WTC11 (cell line): ENCODE results near the gene DAZAP2. TPM values are rescaled to one million over a fixed set of nuclear protein-coding genes. Genes with fewer than 3 reads are reported as not detected.
"Not testable (repeated sequence)": the region's sequence is repeated elsewhere in the genome, so short reads cannot be mapped to it uniquely, and the experiment has no call there.

Source experiments
- ATAC-seq: fragments of 200-7000 bp; cut with Tn5 transposase; 2 replicates; pipeline ENCODE4 v1.10.0; 2021; ENCODE audit warnings: mild to moderate bottlenecking, moderate library complexity
- CTCF ChIA-PET: fragments of 300-600 bp; sonication (Branson Sonifier 250); formaldehyde crosslinking; loops from one replicate; lab custom pipeline; 2021; ENCODE audit warnings: antibody characterized with exemption; lab: Charles Lee
- POLR2A ChIA-PET: fragments of 350-600 bp; sonication (Branson Sonifier 250); formaldehyde crosslinking; loops from one replicate; lab custom pipeline; 2021; ENCODE audit warnings: antibody characterized with exemption; lab: Charles Lee
- DNase-seq: peaks from one replicate; pipeline ENCODE4 v3.0.0; 2021; ENCODE audit warnings: low spot score
- H3K27ac Mint-ChIP-seq: 2 replicates; pipeline ENCODE4 v1.8.0; 2021; ENCODE audit warnings: mixed read lengths
- H3K27me3 Mint-ChIP-seq: 2 replicates; pipeline ENCODE4 v1.8.0; 2021; ENCODE audit warnings: low read depth, mild to moderate bottlenecking, moderate library complexity, mixed read lengths
- H3K36me3 Mint-ChIP-seq: 2 replicates; pipeline ENCODE4 v1.8.0; 2021; ENCODE audit warnings: mixed read lengths
- H3K4me1 Mint-ChIP-seq: 2 replicates; pipeline ENCODE4 v1.8.0; 2022; ENCODE audit warnings: mixed read lengths
- H3K4me3 Mint-ChIP-seq: 2 replicates; pipeline ENCODE4 v1.8.0; 2021; ENCODE audit warnings: mild to moderate bottlenecking, moderate library complexity, mixed read lengths
- H3K9me3 Mint-ChIP-seq: 2 replicates; pipeline ENCODE4 v1.8.0; 2021; ENCODE audit warnings: mixed read lengths
- ATF2 ChIP-seq: sonication (generic); formaldehyde crosslinking; IDR thresholded peaks from 2 replicates; pipeline ENCODE4 v1.8.1; 2022; ENCODE audit warnings: low read depth, missing genetic modification reagents, borderline replicate concordance
- CBFB ChIP-seq: sonication (generic); formaldehyde crosslinking; IDR thresholded peaks from 2 replicates; pipeline ENCODE4 v1.8.1; 2022; ENCODE audit warnings: mild to moderate bottlenecking, low read depth, missing genetic modification reagents
- ERG ChIP-seq: fragments of 250-450 bp; sonication (Bioruptor Pico); IDR thresholded peaks from 2 replicates; pipeline ENCODE4 v1.8.0; 2021; ENCODE audit warnings: mild to moderate bottlenecking
- GRHL2 ChIP-seq: fragments of 250-450 bp; sonication (Bioruptor Pico); IDR thresholded peaks from 2 replicates; pipeline ENCODE4 v1.8.0; 2022; ENCODE audit warnings: mild to moderate bottlenecking, moderate library complexity; ENCODE audit not compliant: insufficient replicate concordance, severe bottlenecking
- HMGXB4 ChIP-seq: sonication (generic); formaldehyde crosslinking; IDR thresholded peaks from 2 replicates; pipeline ENCODE4 v1.8.1; 2023; ENCODE audit warnings: mild to moderate bottlenecking, moderate library complexity, missing genetic modification reagents
- MLX ChIP-seq: sonication (generic); formaldehyde crosslinking; IDR thresholded peaks from 2 replicates; pipeline ENCODE4 v1.8.1; 2023; ENCODE audit warnings: mild to moderate bottlenecking, missing genetic modification reagents, moderate library complexity
- MXD4 ChIP-seq: fragments of 250-450 bp; sonication (Bioruptor Pico); IDR thresholded peaks from 2 replicates; pipeline ENCODE4 v1.8.0; 2021; ENCODE audit warnings: mild to moderate bottlenecking, moderate library complexity, borderline replicate concordance
- MYBL2 ChIP-seq: sonication (generic); formaldehyde crosslinking; IDR thresholded peaks from 2 replicates; pipeline ENCODE4 v1.8.1; 2023; ENCODE audit warnings: mild to moderate bottlenecking, moderate library complexity, missing genetic modification reagents
- NFYB ChIP-seq: sonication (generic); formaldehyde crosslinking; conservative IDR thresholded peaks from 2 replicates; pipeline ENCODE4 v1.8.0; 2022; ENCODE audit warnings: low read depth, missing genetic modification reagents
- NR1H2 ChIP-seq: sonication (generic); formaldehyde crosslinking; IDR thresholded peaks from 2 replicates; pipeline ENCODE4 v1.9.0; 2021; ENCODE audit warnings: mild to moderate bottlenecking, moderate library complexity, missing genetic modification reagents
- OVOL2 ChIP-seq: fragments of 250-450 bp; sonication (Bioruptor Pico); IDR thresholded peaks from 2 replicates; pipeline ENCODE4 v1.9.0; 2021; ENCODE audit warnings: mild to moderate bottlenecking, borderline replicate concordance
- STAT6 ChIP-seq: sonication (generic); formaldehyde crosslinking; conservative IDR thresholded peaks from 2 replicates; pipeline ENCODE4 v1.8.1; 2023; ENCODE audit warnings: mild to moderate bottlenecking, low read depth, missing genetic modification reagents, moderate library complexity
- TCF7 ChIP-seq: sonication (generic); formaldehyde crosslinking; IDR thresholded peaks from 2 replicates; pipeline ENCODE4 v1.8.0; 2022; ENCODE audit warnings: mild to moderate bottlenecking, low read depth, missing genetic modification reagents, moderate library complexity
- USF2 ChIP-seq: sonication (generic); formaldehyde crosslinking; IDR thresholded peaks from 2 replicates; pipeline ENCODE4 v1.8.1; 2023; ENCODE audit warnings: mild to moderate bottlenecking, missing genetic modification reagents, moderate library complexity
- ZBTB21 ChIP-seq: sonication (generic); formaldehyde crosslinking; IDR thresholded peaks from 2 replicates; pipeline ENCODE4 v1.8.1; 2023; ENCODE audit warnings: mild to moderate bottlenecking, missing genetic modification reagents, borderline replicate concordance
- ZNF219 ChIP-seq: sonication (generic); formaldehyde crosslinking; IDR thresholded peaks from 2 replicates; pipeline ENCODE4 v1.8.0; 2023; ENCODE audit warnings: missing genetic modification reagents, mild to moderate bottlenecking, borderline replicate concordance
- ZSCAN18 ChIP-seq: fragments of 250-450 bp; sonication (Bioruptor Pico); IDR thresholded peaks from 2 replicates; pipeline ENCODE4 v2.1.2; 2022; ENCODE audit warnings: mild to moderate bottlenecking, moderate library complexity
- total RNA-seq: library from RNA; stranded (reverse); gene quantifications from 3 replicates; pipeline ENCODE4 v1.2.3, GENCODE V29; 2021

Gene DAZAP2
- total RNA-seq, 1 experiment from 2014 or later, result 35.8 TPM

GRCh38 chr12:51218607-51219161 is 19.9 kb upstream of the DAZAP2 start (continued):
- no peak for TF ChIP-seq STAT6 (CRISPR knock-in tag)
- no peak for TF ChIP-seq OVOL2 (CRISPR knock-in tag)
- no peak for TF ChIP-seq ATF2 (CRISPR knock-in tag)
- TF ChIP-seq MYBL2 (CRISPR knock-in tag), result no peak
- TF ChIP-seq, all 79 proteins: peak for 0

GRCh38 chr12:51219322-51219721 is 19.3 kb upstream of the DAZAP2 start:
- peaks cover 18% of the 10 kb centered on the region for H3K4me1 Mint-ChIP-seq
- TF ChIP-seq ZSCAN18 (CRISPR knock-in tag) (no peak), MLX (no peak), HMGXB4 (CRISPR knock-in tag) (no peak), NR1H2 (CRISPR knock-in tag) (no peak), ERG (CRISPR knock-in tag) (no peak), GRHL2 (CRISPR knock-in tag) (no peak), ZNF219 (CRISPR knock-in tag) (no peak), TCF7 (no peak), CBFB (CRISPR knock-in tag) (no peak), USF2 (no peak), ZBTB21 (CRISPR knock-in tag) (no peak), NFYB (CRISPR knock-in tag) (no peak), MXD4 (no peak)
- TF ChIP-seq, all 79 proteins: peak for 0
- Mint-ChIP-seq H3K9me3 (no peaks in the 10 kb centered on the region), H3K27ac (peak overlapping the region; percentile 65), H3K27me3 (no peaks in the 10 kb centered on the region), H3K36me3 (peaks cover 2% of the 10 kb centered on the region; the same call in 1 of the 2 replicates), H3K4me3 (peak overlapping the region; percentile 70)
- DNase-seq, result no peak
- ChIA-PET POLR2A (interaction anchor here (1.4 to 2.5 kb wide), 3 partner anchors 19 to 136 kb away, joined by 3 to 24 read pairs (median 19); partner anchors contain the start of genes CSRNP2, DAZAP2 and SMAGP), CTCF (interaction anchor here (1.0 to 3.0 kb wide), 6 partner anchors 10 to 454 kb away, joined by 3 to 23 read pairs (median 9); partner anchors contain the start of genes DAZAP2 and SLC11A2)
- ATAC-seq, result no peak

GRCh38 chr12:51219857-51220256 is 18.8 kb upstream of the DAZAP2 start:
- H3K27ac Mint-ChIP-seq, H3K9me3 Mint-ChIP-seq, POLR2A ChIA-PET, H3K4me3 Mint-ChIP-seq, ATAC-seq, DNase-seq, H3K27me3 Mint-ChIP-seq, H3K36me3 Mint-ChIP-seq, CTCF ChIA-PET: not testable (repeated sequence)
- peaks cover 18% of the 10 kb centered on the region for H3K4me1 Mint-ChIP-seq
